Hematopoietic multipotent progenitor cell treated with erythropoietin and hydrocortisone succinate and interleukin-3 and kit ligand, for 8 days (in vitro differentiated cells): ENCODE data around the gene OR6C2.
"Not testable (repeated sequence)": the region's sequence is repeated elsewhere in the genome, so short reads cannot be mapped to it uniquely, and the experiment has no call there.

Experiments used
- DNase-seq: peaks from one replicate; pipeline ENCODE4 v3.0.0-alpha.2; 2015

Gene OR6C2

GRCh38 chr12:55443776-55444175 is at the start of gene OR6C2:
TSS of gene OR6C2 (plus strand) at chr12:55444076. CDS start at chr12:55452214, 8,138 bp downstream.
- DNase-seq: no peak

GRCh38 chr12:55396326-55396725 is 47.5 kb upstream of the OR6C2 start:
- DNase-seq: no peak

GRCh38 chr12:55400229-55400628 is 43.6 kb upstream of the OR6C2 start, which contains the start of gene OR6C65:
TSS of gene OR6C65 (plus strand) at chr12:55400529. CDS start at chr12:55400529, 0 bp downstream.
- no peak for DNase-seq

GRCh38 chr12:55407866-55408265 is 36.0 kb upstream of the OR6C2 start:
- DNase-seq: no peak

- DNase-seq: not testable (repeated sequence)
Observed at GRCh38 chr12:55409133-55409532, 34.7 kb upstream of the OR6C2 start.

GRCh38 chr12:55412138-55412537 is 31.7 kb upstream of the OR6C2 start:
- not testable (repeated sequence) for DNase-seq

GRCh38 chr12:55413498-55414388 is 30.1 kb upstream of the OR6C2 start:
- not testable (repeated sequence) for DNase-seq

- not testable (repeated sequence) for DNase-seq
Observed at GRCh38 chr12:55414396-55414823, 29.5 kb upstream of the OR6C2 start.

GRCh38 chr12:55414889-55415288 is 29.0 kb upstream of the OR6C2 start:
- not testable (repeated sequence) for DNase-seq

GRCh38 chr12:55416961-55417360 is 26.9 kb upstream of the OR6C2 start:
- DNase-seq: no peak

GRCh38 chr12:55420307-55420962 is 23.4 kb upstream of the OR6C2 start:
- DNase-seq: no peak

GRCh38 chr12:55425954-55426353 is 17.9 kb upstream of the OR6C2 start, which contains the start of gene OR6C76:
TSS of gene OR6C76 (plus strand) at chr12:55426254. CDS start at chr12:55426254, 0 bp downstream.
- no peak for DNase-seq

GRCh38 chr12:55428331-55429243 is 15.3 kb upstream of the OR6C2 start:
- DNase-seq: no peak

- DNase-seq: not testable (repeated sequence)
Observed at GRCh38 chr12:55441233-55441632, 2.6 kb upstream of the OR6C2 start.

GRCh38 chr12:55445357-55445756 is 1.5 kb downstream of the OR6C2 start:
- DNase-seq: no peak

- DNase-seq: no peak
Observed at GRCh38 chr12:55446326-55446725, 2.5 kb downstream of the OR6C2 start.

- DNase-seq: no peak
Observed at GRCh38 chr12:55448825-55449224, 4.9 kb downstream of the OR6C2 start.

GRCh38 chr12:55464926-55465325 is 21.1 kb downstream of the OR6C2 start:
- not testable (repeated sequence) for DNase-seq

- no peak for DNase-seq
Observed at GRCh38 chr12:55467836-55468235, 24.0 kb downstream of the OR6C2 start.

GRCh38 chr12:55469291-55469690 is 25.4 kb downstream of the OR6C2 start:
- no peak for DNase-seq

- DNase-seq: no peak
Observed at GRCh38 chr12:55470088-55470829, 26.4 kb downstream of the OR6C2 start, which contains the start of gene OR6C70. TSS of gene OR6C70 (minus strand) at chr12:55470138. CDS start at chr12:55470138, 0 bp downstream.

GRCh38 chr12:55472264-55472663 is 28.4 kb downstream of the OR6C2 start:
- no peak for DNase-seq
